HCT116 (cell line): ENCODE results near the gene LPXN. TPM values are rescaled to one million over a fixed set of nuclear protein-coding genes. Genes with fewer than 3 reads are reported as not detected.

Experiments used
- ATAC-seq: fragments of 200-7000 bp; cut with Tn5 transposase; 2 replicates; pipeline ENCODE4 v1.9.1; 2020; ENCODE audit warnings: mild to moderate bottlenecking, moderate library complexity
- BruUV-seq: library from RNA; stranded (reverse); fragments of 400-500 nt; replicated peaks from 2 replicates; lab custom pipeline; 2021; lab: Mats Ljungman, UMichigan
- CTCF ChIA-PET: fragments of 300-600 bp; sonication (Branson Sonifier 250); formaldehyde crosslinking; loops from one replicate; lab custom pipeline; 2021; ENCODE audit warnings: antibody characterized with exemption; lab: Charles Lee
- POLR2A ChIA-PET: fragments of 300-600, 350-600 bp; sonication (Branson Sonifier 250); formaldehyde crosslinking; loops from one replicate; lab custom pipeline; 2021; ENCODE audit warnings: antibody characterized with exemption; lab: Charles Lee
- RAD21 ChIA-PET, 2 experiments: fragments of 300-600 bp; sonication (Branson Sonifier 250); formaldehyde crosslinking; loops; one replicate each; lab custom pipeline; 2023; ENCODE audit warnings: low total read pairs in 2 of 2; ENCODE audit not compliant: uncharacterized antibody in 2 of 2, unreplicated experiment in 2 of 2, low non-redundant PET in 1 of 2; lab: Charles Lee
- DNase-seq: peaks from one replicate; pipeline ENCODE4 v3.0.0-alpha.2; 2010; ENCODE audit warnings: low read depth, low spot score
- H2AFZ ChIP-seq: fragments of 200-600 bp; shearing (Covaris generic), sonication (generic); 2 replicates; pipeline ENCODE4 v1.6.1; 2017; ENCODE audit warnings: low read depth, mixed run types, mixed read lengths, antibody characterized with exemption, low read length; ENCODE audit not compliant: poor library complexity, severe bottlenecking
- H3K27ac ChIP-seq: 2 replicates; pipeline ENCODE4 v1.5.1; 2012; ENCODE audit warnings: low read depth, low read length
- H3K27me3 ChIP-seq: fragments of 200-600 bp; sonication (generic); 2 replicates; pipeline ENCODE4 v1.6.1; 2016; ENCODE audit warnings: mixed run types, low read length, mixed read lengths; ENCODE audit not compliant: insufficient read depth
- H3K36me3 ChIP-seq, 2 experiments: fragments of 200-500 bp in 1 of 2; fragments of 200-600 bp in 1 of 2; sonication (Bioruptor generic) in 1 of 2; sonication (generic) in 1 of 2; 2 replicates each; pipeline versions ENCODE4 v1.5.1 to v1.6.1; 2014 to 2016; ENCODE audit warnings: low read length in 2 of 2, inconsistent platforms in 1 of 2, mixed read lengths in 1 of 2, mixed run types in 1 of 2; ENCODE audit not compliant: insufficient read depth in 2 of 2, control insufficient read depth in 1 of 2
- H3K4me1 ChIP-seq, 2 experiments: fragments of 200-600 bp in 1 of 2; sonication (generic) in 1 of 2; 2 replicates each; pipeline versions ENCODE4 v1.5.1 to v1.6.1; 2012 to 2017; ENCODE audit warnings: low read length in 2 of 2, inconsistent platforms in 1 of 2, mild to moderate bottlenecking in 1 of 2, mixed read lengths in 1 of 2, mixed run types in 1 of 2, moderate library complexity in 1 of 2; ENCODE audit not compliant: insufficient read depth in 2 of 2, control insufficient read depth in 1 of 2
- H3K4me2 ChIP-seq: fragments of 200-600 bp; sonication (generic); 2 replicates; pipeline ENCODE4 v1.6.1; 2017; ENCODE audit warnings: mixed run types, low read length, mixed read lengths
- H3K4me3 ChIP-seq, 2 experiments: fragments of 200-600 bp in 1 of 2; sonication (generic) in 1 of 2; replicated peaks in 1 of 2; 2 replicates each; pipeline ENCODE4 v1.5.1; 2011 to 2016; ENCODE audit warnings: low read length in 2 of 2, control low read depth in 1 of 2, low read depth in 1 of 2, mild to moderate bottlenecking in 1 of 2, mixed read lengths in 1 of 2, mixed run types in 1 of 2
- H3K79me2 ChIP-seq: fragments of 200-600 bp; sonication (generic); 2 replicates; pipeline ENCODE4 v1.6.1; 2017; ENCODE audit warnings: mild to moderate bottlenecking, mixed run types, low read length, moderate library complexity, mixed read lengths; ENCODE audit not compliant: insufficient read depth
- H3K9ac ChIP-seq: fragments of 200-600 bp; sonication (generic); 2 replicates; pipeline ENCODE4 v1.6.1; 2016; ENCODE audit warnings: low read length, mixed read lengths
- H3K9me2 ChIP-seq: fragments of 200-600 bp; sonication (generic), shearing (Covaris generic); 2 replicates; pipeline ENCODE4 v1.6.1; 2017; ENCODE audit warnings: mixed run types, mild to moderate bottlenecking, moderate library complexity; ENCODE audit not compliant: insufficient read depth
- H3K9me3 ChIP-seq, 2 experiments: fragments of 200-500 bp in 1 of 2; fragments of 200-600 bp in 1 of 2; sonication (Bioruptor generic) in 1 of 2; sonication (generic) in 1 of 2; 2 replicates each; pipeline ENCODE4 v1.6.1; 2014 to 2017; ENCODE audit warnings: low read length in 2 of 2, mixed read lengths in 2 of 2, inconsistent platforms in 1 of 2, low read depth in 1 of 2, mild to moderate bottlenecking in 1 of 2, mixed run types in 1 of 2, moderate library complexity in 1 of 2; ENCODE audit not compliant: control insufficient read depth in 1 of 2, insufficient read depth in 1 of 2
- H4K20me1 ChIP-seq: fragments of 200-600 bp; sonication (generic), shearing (Covaris generic); 2 replicates; pipeline ENCODE4 v1.6.1; 2017; ENCODE audit warnings: mixed run types, mild to moderate bottlenecking, moderate library complexity; ENCODE audit not compliant: insufficient read depth
- ATF3 ChIP-seq: IDR thresholded peaks from 2 replicates; pipeline ENCODE4 v1.6.1; 2012
- CBX3 ChIP-seq: IDR thresholded peaks from 2 replicates; pipeline ENCODE4 v1.6.1; 2012; ENCODE audit warnings: low read depth
- CEBPB ChIP-seq: IDR thresholded peaks from 2 replicates; pipeline ENCODE4 v1.6.1; 2012; ENCODE audit warnings: low read depth
- EZH2 ChIP-seq: fragments of 200-600 bp; sonication (generic); IDR thresholded peaks from 2 replicates; pipeline ENCODE4 v1.6.1; 2017; ENCODE audit warnings: antibody characterized with exemption, mixed run types
- EZH2phosphoT487 ChIP-seq: fragments of 200-600 bp; IDR thresholded peaks from 2 replicates; pipeline ENCODE4 v1.6.1; 2018; ENCODE audit warnings: antibody characterized with exemption, borderline replicate concordance
- FOSL1 ChIP-seq: IDR thresholded peaks from 2 replicates; pipeline ENCODE4 v1.6.1; 2012; ENCODE audit warnings: low read depth
- JUND ChIP-seq: IDR thresholded peaks from 2 replicates; pipeline ENCODE4 v1.6.1; 2012
- POLR2A ChIP-seq: IDR thresholded peaks from 2 replicates; pipeline ENCODE4 v1.7.0; 2011; ENCODE audit warnings: borderline replicate concordance; ENCODE audit not compliant: insufficient read depth, insufficient read length; ENCODE audit errors: extremely low read depth
- POLR2AphosphoS5 ChIP-seq: IDR thresholded peaks from 2 replicates; pipeline ENCODE4 v1.6.1; 2011; ENCODE audit warnings: mild to moderate bottlenecking, low read depth, low read length, moderate library complexity
- SP1 ChIP-seq: IDR thresholded peaks from 2 replicates; pipeline ENCODE4 v1.6.1; 2012; ENCODE audit warnings: low read depth
- SRF ChIP-seq: IDR thresholded peaks from 2 replicates; pipeline ENCODE4 v1.6.1; 2012; ENCODE audit warnings: low read depth
- YY1 ChIP-seq: IDR thresholded peaks from 2 replicates; pipeline ENCODE4 v1.6.1; 2011; ENCODE audit warnings: low read length, low read depth, moderate library complexity, mild to moderate bottlenecking; ENCODE audit not compliant: insufficient replicate concordance; ENCODE audit errors: extremely low read depth
- ZFX ChIP-seq: fragments of 450-650 bp; IDR thresholded peaks from 2 replicates; pipeline ENCODE4 v1.6.1; 2017
- intact Hi-C: fragments of 100-400 bp; cut with micrococcal nuclease; formaldehyde crosslinking; loops from 2 replicates; pipeline ENCODE4 v1.10.0; 2022
- total RNA-seq: library from RNA; stranded (reverse); gene quantifications from one replicate; pipeline ENCODE4 v1.2.1, GENCODE V29; 2021; ENCODE audit not compliant: unreplicated experiment

The LPXN gene
- total RNA-seq, 1 experiment from 2014 or later = 3.6 TPM

GRCh38 chr11:58503361-58503856 lies 72.2 kb downstream of the LPXN start:
- Histone ChIP-seq H3K4me1 (no peaks in the 10 kb centered on the region), H3K4me3 (no peak overlapping the region), H2AFZ (no peak overlapping the region), H4K20me1 (no peaks in the 10 kb centered on the region), H3K79me2 (no peaks in the 10 kb centered on the region), H3K27ac (no peak overlapping the region), H3K9me2 (no peaks in the 10 kb centered on the region), H3K9me3 (no peaks in the 10 kb centered on the region), H3K4me2 (no peak overlapping the region), H3K27me3 (0 out of 2 replicates have a peak, but pooled peaks cover 10% of the 10 kb centered on the region), H3K36me3 (no peaks in the 10 kb centered on the region), H3K9ac (no peak overlapping the region)
- POLR2A ChIA-PET = no interaction called here
- TF ChIP-seq SP1 = no peak
- no peak for TF ChIP-seq EZH2phosphoT487
- TF ChIP-seq POLR2AphosphoS5 = no peak
- no peak for TF ChIP-seq CBX3
- no peak for TF ChIP-seq POLR2A
- TF ChIP-seq SRF = no peak
- TF ChIP-seq CEBPB = no peak
- no peak for TF ChIP-seq EZH2
- TF ChIP-seq FOSL1 = no peak
- TF ChIP-seq ATF3 = no peak
- TF ChIP-seq YY1 = no peak
- TF ChIP-seq JUND = no peak
- no peak for ATAC-seq
- intact Hi-C loops = no loop called here
- DNase-seq = no peak
- CTCF ChIA-PET = interaction anchor here (0.7 to 1.1 kb wide), 2 partner anchors 20 to 762 kb away, joined by 3 to 5 read pairs; no protein-coding TSS in a partner anchor
- RAD21 ChIA-PET = no interaction called here
- BruUV-seq = no TSS peak

GRCh38 chr11:58502004-58502403 lies 73.7 kb downstream of the LPXN start:
- Histone ChIP-seq H3K4me1 (no peaks in the 10 kb centered on the region), H3K4me2 (no peak overlapping the region), H3K4me3 (no peak overlapping the region), H2AFZ (no peak overlapping the region), H3K36me3 (no peaks in the 10 kb centered on the region), H3K9me2 (no peaks in the 10 kb centered on the region), H3K27ac (no peak overlapping the region), H3K9ac (no peak overlapping the region), H4K20me1 (no peaks in the 10 kb centered on the region), H3K79me2 (no peaks in the 10 kb centered on the region), H3K9me3 (no peaks in the 10 kb centered on the region), H3K27me3 (0 out of 2 replicates have a peak, but pooled peaks cover 10% of the 10 kb centered on the region)
- ChIA-PET CTCF (no interaction called here), POLR2A (no interaction called here), RAD21 (no interaction called here)
- intact Hi-C loops = no loop called here
- TF ChIP-seq ZFX = no peak
- ATAC-seq (no peak), DNase-seq (no peak)
- BruUV-seq = no TSS peak
